Stimulated activated CD8-positive, alpha-beta memory T cell treated with anti-CD3 and anti-CD28 coated beads, Interleukin-12 subunit alpha, Interleukin-12 subunit beta, amount 100 ng/mL, for 1 hour (primary cell): ENCODE data around the gene AKAP13.

Experiments
- DNase-seq: peaks from one replicate; pipeline ENCODE4 v3.0.0-alpha.2; 2020; ENCODE audit warnings: low read depth

AKAP13 gene

DNA sequence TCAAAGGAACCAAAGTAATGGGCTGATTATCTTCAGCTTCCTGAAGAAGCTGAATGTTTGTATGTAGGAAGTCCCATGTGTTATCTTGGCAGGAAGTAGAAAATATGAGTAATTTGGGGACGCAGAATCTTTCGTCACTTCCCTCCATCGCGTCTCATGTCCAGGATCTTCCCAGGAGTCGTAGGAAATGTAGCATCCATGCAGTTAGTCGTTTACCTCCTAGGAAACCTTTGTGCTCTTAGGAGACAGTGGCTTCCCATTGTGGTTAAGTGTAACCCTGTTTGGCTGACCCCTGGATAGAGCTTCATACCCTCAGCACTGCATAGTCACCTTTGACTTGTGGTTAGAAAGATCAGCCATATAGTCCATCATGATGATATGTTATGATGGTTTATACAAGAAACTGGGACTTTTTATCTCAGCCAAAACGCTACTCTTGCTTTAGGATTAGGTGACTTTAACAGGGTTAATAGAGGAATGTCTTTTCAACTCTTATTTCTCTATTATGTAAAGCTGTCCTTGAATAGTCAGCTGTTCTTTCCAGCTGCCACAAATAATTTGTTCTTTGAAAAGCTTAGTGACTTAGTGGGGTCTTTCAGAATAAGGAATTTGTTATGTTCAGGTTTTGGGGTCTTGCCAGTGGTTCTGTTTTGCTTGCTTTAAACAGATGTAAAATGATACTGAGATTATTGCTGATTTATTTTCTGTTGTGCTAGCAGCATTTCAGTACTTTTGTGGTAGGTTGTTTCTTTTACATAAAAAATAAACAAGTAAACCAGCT, 322.1 kb downstream of the AKAP13 start:
- no peak for DNase-seq

DNA sequence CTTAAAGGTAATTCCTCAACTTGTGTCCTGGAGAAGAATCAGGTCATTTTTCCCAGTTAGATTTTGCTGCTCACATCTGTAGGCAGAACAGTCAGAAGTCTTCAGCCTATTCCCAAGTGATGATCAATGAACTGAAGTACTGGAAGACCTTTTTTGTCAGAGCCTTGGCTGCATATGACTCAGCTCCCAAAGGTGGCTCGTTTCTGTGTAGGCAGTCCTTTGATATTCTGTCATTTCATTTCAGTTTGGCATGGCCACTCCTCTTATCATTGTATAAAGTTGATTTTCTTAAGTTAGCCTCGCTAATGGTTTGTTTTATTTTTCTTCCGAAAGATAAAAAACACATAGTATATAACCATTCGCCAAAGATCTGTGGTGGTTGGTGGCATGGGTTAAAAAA, 323.7 kb downstream of the AKAP13 start:
- no peak for DNase-seq

DNA sequence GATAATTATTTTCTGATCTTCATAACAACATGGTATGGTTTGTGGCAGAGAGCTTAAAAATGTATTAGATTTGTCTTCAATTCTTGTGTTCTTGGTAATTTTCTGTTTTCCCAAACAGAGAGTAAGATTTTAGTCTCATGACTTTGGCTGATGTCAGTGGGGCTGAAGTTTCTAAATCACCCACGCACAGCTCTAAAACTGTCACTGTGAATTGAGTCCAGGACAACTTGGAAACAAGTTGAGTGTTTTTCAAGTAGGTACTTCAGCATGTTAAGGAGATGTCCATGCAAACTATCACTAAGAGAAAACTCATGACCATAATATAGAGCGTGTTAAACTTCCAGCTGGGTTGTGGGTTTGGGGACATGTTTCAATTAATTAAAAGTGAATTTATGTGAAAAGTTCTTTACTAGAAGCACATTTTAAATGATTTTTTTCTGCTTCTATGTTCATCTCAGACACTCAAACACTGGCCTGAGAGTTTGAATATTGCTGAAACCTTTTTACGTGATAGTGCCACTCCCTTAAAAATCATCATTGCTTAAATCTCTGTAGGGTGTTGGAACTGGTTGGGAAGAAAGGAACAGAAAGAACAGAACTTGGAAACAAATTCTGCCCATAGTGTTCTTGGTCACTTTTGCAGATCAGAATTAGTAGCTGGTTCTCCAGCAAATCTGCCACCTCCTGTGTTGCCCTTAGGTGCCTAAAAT, 324.5 kb downstream of the AKAP13 start:
- no peak for DNase-seq

DNA sequence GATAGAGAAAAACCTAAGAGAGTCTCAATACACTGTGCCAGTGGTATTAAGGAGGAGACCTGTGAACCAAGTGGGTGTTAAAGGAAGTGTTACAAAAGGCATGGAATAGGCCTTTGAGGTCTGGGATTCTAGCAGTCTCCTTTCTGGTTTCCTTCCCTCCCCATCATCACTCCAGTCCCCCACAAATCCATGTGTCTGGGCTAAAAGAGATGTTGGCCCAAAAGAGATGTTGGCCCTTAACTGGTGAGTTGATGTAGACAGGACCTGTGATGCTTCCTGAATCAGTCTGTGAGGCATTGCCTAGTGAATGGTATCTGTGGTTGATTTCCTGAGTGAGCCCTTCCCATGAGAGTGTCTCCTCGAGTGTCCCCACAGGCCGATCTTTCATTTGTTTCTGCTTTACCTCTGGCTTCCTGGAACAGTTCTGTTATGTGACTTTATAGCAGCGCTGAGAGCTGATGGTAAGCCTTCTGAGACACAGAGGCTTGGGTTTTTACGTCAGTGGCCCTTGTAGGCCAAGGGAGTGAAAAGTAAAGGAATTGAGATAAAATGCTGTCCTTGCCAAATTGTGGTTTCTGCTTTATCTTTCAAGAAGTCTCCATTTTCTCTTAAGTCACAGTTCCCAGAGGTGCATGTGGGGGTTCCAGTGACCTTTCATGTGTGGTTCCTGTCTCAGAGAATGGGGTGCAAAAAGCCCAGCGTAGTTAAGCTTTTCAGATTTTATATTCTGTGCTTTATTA, 326.5 kb downstream of the AKAP13 start:
- no peak for DNase-seq

GRCh38 chr15:85707519-85708338, 327.3 kb downstream of the AKAP13 start:
- no peak for DNase-seq

DNA sequence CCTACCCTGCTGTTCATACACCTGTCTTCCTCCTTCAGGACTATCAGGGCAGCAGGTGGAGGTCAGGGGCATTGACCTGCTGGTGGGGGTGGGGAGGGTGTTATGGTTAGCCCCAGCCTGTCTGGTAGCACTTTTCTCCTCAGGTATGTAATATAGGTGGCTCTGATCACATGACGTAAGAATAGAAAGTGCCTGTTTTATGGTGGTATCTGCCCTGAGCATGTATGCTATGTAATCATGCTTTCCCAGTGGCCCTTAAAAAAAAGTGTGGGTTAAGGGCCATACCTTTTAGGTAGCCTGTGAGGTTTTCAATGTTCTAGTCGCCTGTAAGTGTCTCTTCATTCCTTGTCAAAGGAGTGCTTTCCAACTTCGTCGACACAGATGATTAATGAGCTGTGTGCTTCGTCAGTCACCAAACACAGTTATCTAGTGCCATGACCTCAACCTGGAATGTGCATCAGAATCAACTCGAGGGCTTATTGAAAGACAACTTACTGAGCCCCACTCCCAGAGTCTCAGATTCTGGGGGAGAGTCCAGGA, 328.1 kb downstream of the AKAP13 start:
- no peak for DNase-seq

DNA sequence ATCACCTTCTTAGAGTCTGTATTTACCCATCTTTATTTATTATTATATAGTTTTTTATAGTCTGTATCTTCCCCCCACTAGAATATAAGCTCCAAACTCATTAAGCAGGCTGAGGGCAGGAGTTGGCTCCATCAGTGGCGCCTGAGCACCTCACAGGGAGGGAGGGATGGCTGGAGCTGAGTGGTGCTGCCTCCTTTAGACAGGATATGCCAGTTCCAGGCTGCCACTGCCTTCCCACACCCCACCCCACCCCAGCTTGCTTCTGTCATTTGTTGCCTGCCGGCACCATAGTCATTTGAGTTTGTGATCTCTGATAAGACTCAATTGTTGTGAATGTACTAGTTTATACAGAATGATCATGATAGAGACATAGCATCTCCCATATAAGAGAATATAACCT, 328.8 kb downstream of the AKAP13 start:
- no peak for DNase-seq

DNA sequence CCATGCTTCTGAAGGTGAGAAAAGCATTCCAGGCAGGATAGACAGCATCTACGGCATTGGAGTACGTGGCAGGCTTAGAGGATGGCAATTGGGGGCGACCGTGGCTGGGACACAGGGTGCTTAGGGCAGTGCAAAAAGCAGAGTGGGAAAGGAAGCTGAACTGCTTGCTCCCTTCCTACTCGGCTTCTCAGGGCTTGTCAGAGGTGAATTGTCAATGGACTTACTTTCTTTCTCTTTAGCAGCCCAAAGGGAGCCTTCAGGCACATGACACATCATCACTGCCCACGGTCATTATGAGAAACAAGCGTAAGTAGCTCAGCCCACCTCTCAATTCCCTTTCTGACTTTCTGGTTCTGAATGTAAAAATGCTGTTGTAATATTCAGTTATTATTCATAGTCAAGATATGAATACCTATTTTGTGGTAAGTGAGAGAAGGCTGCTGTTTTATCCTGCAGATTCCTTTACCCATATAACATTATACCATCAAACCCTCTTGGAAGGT, 330.0 kb downstream of the AKAP13 start:
- DNase-seq: no peak

DNA sequence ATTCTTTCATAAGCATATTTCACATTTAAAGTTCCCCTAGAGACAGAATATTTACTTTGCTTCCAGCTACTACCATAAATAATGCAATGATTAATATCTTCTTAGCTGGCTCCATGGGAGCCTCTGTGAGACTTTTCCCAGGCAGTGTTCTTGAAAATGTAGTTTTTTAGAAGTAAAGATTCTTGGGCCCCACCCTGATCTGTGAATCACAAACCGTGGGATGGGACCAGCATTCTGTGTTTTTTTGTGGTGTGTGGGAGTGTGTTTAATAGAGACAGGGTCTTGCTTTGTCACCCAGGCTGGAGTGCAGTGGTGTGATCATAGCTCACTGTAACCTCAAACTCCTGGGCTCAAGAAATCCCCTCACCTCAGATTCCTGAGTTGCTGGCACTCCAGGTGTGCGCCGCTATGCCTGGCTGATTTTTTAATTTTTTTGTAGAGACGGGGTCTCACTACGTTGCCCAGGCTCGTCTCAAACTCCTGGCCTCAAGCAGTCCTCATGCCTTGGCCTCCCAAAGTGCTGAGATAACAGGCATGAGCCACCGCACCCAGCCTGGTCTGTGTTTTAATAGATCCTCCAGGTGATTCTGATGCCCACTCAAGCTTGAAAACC, 331.3 kb downstream of the AKAP13 start:
- DNase-seq: no peak

GRCh38 chr15:85716261-85716660, 335.9 kb downstream of the AKAP13 start:
- no peak for DNase-seq

- DNase-seq: no peak
Observed at GRCh38 chr15:85717212-85717611, 336.8 kb downstream of the AKAP13 start.

DNA sequence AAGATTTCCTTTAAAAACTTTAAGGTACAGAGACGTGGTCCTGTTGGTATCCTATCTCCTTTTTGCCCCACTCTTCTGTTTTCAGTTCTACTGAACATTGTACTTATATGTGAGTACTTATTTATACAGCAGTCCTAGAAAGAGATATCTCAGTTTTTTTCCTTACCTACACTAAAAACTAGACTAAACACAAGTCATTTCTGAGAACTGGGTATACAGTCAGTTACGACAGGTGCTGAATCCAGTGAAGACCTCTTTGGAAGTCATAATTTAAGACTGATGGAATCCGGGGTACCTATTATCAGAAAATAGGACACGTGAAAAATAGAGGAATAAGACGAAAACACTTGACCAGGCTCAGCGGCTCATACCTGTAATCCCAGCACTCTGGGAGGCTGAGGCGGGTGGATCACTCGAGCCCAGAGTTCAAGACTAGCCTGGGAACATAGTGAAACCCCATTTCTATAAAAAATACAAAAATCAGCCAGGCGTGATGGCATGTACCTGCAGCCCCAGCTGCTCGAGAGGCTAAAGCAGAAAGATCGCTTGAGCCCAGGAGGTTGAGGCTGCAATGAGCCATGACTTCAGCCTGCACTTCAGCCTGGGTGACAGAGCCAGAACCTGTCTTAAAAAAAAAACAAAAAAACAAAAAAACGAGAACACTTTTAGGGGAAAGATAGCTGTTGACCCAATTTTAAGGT, 338.0 kb downstream of the AKAP13 start:
- DNase-seq: no peak

DNA sequence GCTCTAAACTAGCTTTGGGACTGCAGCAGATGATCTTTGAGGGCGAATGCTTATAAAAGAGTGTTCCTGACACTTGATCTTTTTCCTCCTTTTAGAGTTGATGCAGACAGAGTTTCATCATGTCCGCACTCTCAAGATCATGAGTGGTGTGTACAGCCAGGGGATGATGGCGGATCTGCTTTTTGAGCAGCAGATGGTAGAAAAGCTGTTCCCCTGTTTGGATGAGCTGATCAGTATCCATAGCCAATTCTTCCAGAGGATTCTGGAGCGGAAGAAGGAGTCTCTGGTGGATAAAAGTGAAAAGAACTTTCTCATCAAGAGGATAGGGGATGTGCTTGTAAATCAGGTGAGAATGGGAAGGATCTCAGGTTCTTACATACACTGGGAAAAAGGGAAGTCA, 338.6 kb downstream of the AKAP13 start:
- no peak for DNase-seq

DNA sequence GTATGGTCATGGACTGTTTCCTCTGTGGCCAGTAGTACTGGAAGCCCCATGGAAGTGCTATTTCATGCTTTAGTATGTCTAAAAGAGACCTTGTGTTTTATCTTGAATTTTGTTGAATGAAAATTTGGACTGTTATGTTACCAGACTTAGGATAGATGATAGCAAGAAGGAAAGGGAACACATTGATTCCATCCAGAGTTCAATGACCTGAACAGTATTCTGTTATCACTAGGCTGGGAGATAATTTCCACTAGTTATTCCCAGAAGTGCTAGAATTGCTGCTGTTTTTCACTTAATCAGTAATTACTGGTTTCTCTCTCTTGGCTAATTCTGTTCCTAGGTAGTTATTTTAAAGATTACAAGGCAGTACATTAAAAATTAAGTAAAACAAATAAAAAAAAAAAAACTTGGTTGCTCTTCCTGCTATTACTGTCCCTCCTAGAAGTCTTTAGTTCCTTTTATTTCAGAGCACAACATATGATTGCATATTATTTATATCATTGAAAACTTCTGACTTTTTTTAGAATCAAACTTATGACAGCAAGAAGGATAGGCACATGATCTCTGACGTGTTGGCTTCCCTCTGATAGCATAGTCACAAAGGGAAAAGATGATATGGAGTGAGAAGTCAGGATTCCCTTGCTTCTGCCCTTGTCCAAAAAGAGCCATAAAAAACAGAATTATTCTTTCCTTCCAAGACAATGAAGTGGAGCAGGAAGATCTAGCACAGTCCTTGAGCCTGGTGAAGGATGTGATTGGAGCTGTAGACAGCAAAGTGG, 342.2 kb downstream of the AKAP13 start:
- no peak for DNase-seq

GRCh38 chr15:85723960-85724945, 343.9 kb downstream of the AKAP13 start:
- no peak for DNase-seq

GRCh38 chr15:85725019-85725418, 344.6 kb downstream of the AKAP13 start:
- DNase-seq: no peak

DNA sequence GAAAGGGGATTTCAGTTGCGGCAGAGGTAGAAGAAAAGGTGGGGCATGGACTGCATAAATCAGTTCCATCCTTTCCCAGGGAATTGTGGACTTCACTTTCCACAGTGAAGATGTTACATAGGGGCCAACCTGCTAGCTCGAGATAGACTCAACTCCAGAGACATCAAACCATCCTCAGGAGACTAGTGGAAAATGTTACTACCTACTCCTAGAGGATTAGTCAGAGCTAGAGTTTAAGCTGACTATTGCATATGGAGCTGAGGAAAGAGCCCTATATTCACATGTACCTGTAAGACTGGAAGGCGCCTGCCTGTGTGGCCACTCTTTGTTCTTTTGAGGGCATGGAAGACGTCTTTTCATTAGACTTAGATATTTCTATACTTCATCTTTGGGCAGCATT, 345.2 kb downstream of the AKAP13 start:
- DNase-seq: no peak

DNA sequence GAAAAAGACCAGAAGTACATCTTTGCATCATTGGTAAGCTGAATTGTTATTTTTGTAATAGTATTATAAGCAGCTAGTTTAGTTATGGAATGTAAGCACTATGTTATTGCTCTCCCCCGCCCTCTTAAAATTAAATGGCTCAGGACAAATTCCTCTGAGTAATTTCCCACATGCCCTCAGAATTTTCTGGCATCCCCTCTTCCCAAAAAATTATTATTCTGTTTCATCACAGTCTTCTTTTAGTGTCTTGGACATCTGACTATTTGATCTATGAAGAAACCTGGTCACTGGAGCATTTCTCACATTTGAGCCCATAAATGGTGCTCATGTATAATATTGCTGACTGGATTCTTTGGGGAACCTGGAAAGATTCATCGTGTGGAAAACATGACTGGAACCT, 346.1 kb downstream of the AKAP13 start:
- DNase-seq: no peak

GRCh38 chr15:85727068-85727467, 346.7 kb downstream of the AKAP13 start:
- no peak for DNase-seq
